Aorta (tissue), 5 donors: ENCODE measurements around the gene BMP6. TPM values are rescaled to one million over a fixed set of nuclear protein-coding genes. Genes with fewer than 3 reads are reported as not detected.
A peak's percentile ranks its signal among the peaks of the same experiment; 100 is the strongest.

Experiments
- ATAC-seq: fragments of 200-7000 bp; cut with Tn5 transposase; one replicate; pipeline ENCODE4 v1.9.1; 2022; ENCODE audit warnings: moderate library complexity; ENCODE audit not compliant: low FRiP score
- DNase-seq, 2 donors: peaks; one replicate each; pipeline ENCODE4 v3.0.0-alpha.2; 2020
- H3K27ac ChIP-seq, 2 donors: one replicate each; pipeline ENCODE4 v1.5.1; 2013; ENCODE audit warnings: low read length in 2 of 2, mild to moderate bottlenecking in 2 of 2, moderate library complexity in 2 of 2, control low read depth in 1 of 2, inconsistent platforms in 1 of 2, low read depth in 1 of 2
- H3K27me3 ChIP-seq, 2 donors: one replicate each; pipeline ENCODE4 v1.6.1; 2013; ENCODE audit warnings: control low read depth in 1 of 2, low read length in 1 of 2, mild to moderate bottlenecking in 1 of 2, moderate library complexity in 1 of 2; ENCODE audit not compliant: insufficient read depth in 2 of 2, control insufficient read depth in 1 of 2
- H3K36me3 ChIP-seq, 2 donors: one replicate each; pipeline ENCODE4 v1.6.1; 2013; ENCODE audit warnings: control low read depth in 1 of 2, low read length in 1 of 2, mild to moderate bottlenecking in 1 of 2; ENCODE audit not compliant: insufficient read depth in 2 of 2, control insufficient read depth in 1 of 2
- H3K4me1 ChIP-seq, 2 donors: one replicate each; pipeline ENCODE4 v1.6.1; 2013; ENCODE audit warnings: low read length in 2 of 2, control low read depth in 1 of 2, mild to moderate bottlenecking in 1 of 2, moderate library complexity in 1 of 2; ENCODE audit not compliant: insufficient read depth in 2 of 2, control insufficient read depth in 1 of 2
- H3K4me3 ChIP-seq, 2 donors: one replicate each; pipeline ENCODE4 v1.5.1; 2013; ENCODE audit warnings: low read length in 2 of 2, control low read depth in 1 of 2, mild to moderate bottlenecking in 1 of 2
- H3K9me3 ChIP-seq: one replicate; pipeline ENCODE4 v1.6.1; 2013; ENCODE audit warnings: mild to moderate bottlenecking, low read length; ENCODE audit not compliant: control insufficient read depth
- WGBS, 2 donors: extraction: QIAGEN DNeasy Blood & Tissue Kit; methylation state at CpG; one replicate each; pipeline ENCODE4 v1.1.7; 2013; 5-methylcytosine and 5-hydroxymethylcytosine counted together
- intact Hi-C, 2 donors: fragments of 100-400 bp; cut with DNase I; formaldehyde crosslinking; loops; one replicate each; pipeline versions ENCODE4 v1.14.2 to v1.15.0; 2022
- polyA plus RNA-seq, 2 donors: library from polyadenylated mRNA; stranded (reverse); fragments of 200-250 nt; gene quantifications; one replicate each; pipeline ENCODE4 v1.2.3, GENCODE V29; 2013
- total RNA-seq, 2 donors: library from RNA; stranded (reverse); fragmentation: NEBNext Ultra II Directional; extraction: Animal tissue kit (Norgen Biotek cat#: 25700); gene quantifications; one replicate each; pipeline ENCODE4 v1.2.1, GENCODE V29; 2021
- donor health status: healthy with polysubstance abuse.
- donor health status: Bipolar disorder and iron deficiency.
- donor health status: DM: no; HTN: no; CAD: no.
- donor health status: DM: no; HTN: no; CAD: no.
- donor health status: DM: yes; HTN: yes; CAD: no.

BMP6 gene
- total and polyA plus RNA-seq, 4 donors, result 1.2 to 5.2 (median 4.0) TPM

DNA sequence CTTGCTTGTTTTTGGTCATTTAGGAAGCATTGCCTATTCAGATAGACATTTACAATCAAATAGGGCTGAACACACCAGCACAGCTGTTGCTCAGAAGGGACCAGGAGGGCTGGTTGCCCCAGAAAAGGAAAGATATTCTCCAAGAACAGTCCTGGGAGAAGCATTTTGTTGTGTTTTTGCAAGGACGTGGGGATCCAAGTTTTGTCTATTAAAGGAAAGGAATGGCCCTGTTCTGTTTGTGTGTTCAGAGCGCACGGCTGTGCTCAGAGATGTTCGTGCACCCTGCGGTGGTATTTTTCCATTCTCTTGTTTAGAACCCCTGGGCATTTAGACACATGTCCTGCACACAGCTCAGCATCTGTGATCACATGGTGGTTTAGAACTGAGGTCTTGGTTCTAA, 102.2 kb downstream of the BMP6 start:
- H3K4me1 ChIP-seq, result no peaks in the 10 kb centered on the region
- H3K9me3 ChIP-seq, result peaks cover 2% of the 10 kb centered on the region
- DNase-seq (no peak), ATAC-seq (no peak)
- no peaks in the 10 kb centered on the region for H3K27me3 ChIP-seq
- 43 to 47% methylated on average over 5 of the region's 5 CpGs for WGBS, 2 donors
- no peak overlapping the region for H3K27ac ChIP-seq
- H3K4me3 ChIP-seq, result no peak overlapping the region
- no peaks in the 10 kb centered on the region for H3K36me3 ChIP-seq
- intact Hi-C loops, result no loop called here

DNA sequence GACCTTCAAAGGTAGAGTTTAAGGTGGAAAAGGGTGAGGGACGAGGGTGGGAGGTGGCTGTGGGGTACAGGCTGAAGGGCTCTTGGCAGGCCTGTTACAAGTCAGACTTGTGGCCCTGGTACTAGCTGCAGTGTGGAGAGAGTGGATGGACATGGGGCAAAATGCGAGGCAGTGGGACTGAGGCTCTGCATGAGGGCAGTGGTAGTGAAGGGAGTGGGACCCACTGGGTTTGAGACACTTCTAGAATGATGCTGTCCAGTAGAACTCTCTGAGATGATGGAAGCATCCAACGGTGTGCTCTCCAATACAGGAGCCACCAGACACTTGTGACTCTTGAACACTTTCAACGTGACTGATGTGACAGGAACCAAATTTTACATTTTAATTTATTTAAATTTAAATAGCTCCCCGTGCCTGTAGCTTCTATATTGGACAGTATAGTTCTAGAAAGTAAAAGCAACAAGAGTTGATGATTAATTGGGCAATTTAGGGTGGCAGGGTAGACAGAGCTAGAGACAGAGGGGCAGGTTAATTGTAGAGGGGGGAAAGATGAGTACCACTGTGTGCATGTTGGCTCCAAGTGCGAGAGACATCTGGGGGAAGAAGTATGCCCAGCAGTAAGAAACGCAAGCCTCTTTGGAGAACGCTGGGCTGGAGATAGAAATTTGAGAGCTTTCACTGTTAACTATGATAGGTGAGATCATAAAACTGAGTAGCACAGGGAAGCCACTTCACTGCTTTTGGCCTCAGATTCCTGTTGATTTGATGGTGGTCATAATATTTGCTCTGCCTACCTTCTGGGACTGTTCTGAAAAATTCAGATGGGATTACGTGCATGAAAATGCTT, 107.2 kb downstream of the BMP6 start:
- WGBS, 2 donors, result 79 to 80% methylated on average over 9 of the region's 9 CpGs
- Histone ChIP-seq H3K4me1 (no peaks in the 10 kb centered on the region), H3K4me3 (no peak overlapping the region), H3K27me3 (no peaks in the 10 kb centered on the region), H3K9me3 (no peaks in the 10 kb centered on the region), H3K36me3 (no peaks in the 10 kb centered on the region), H3K27ac (no peak overlapping the region)
- ATAC-seq (no peak), DNase-seq (no peak)
- intact Hi-C loops, result no loop called here

DNA sequence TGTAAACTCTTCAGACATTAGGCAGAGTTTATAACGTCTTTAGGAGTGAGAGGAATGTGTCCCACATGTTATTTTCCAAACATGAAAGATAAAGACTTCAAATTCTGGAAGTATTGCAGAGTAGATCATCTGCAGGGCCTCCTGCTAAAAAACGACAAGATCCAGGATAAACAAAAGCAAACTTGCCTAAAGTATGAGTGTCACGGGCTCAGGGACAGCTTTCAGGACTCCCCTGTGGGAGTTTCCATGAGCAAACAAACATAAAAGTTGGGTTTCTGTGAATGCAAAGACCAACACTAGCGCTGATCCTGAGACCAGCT, 107.8 kb downstream of the BMP6 start:
- H3K9me3 ChIP-seq, result no peaks in the 10 kb centered on the region
- H3K4me3 ChIP-seq, result no peak overlapping the region
- no peak for ATAC-seq
- 30 to 34% methylated on average over 4 of the region's 4 CpGs for WGBS, 2 donors
- no peak overlapping the region for H3K27ac ChIP-seq
- intact Hi-C loops, result no loop called here
- no peaks in the 10 kb centered on the region for H3K27me3 ChIP-seq
- no peaks in the 10 kb centered on the region for H3K36me3 ChIP-seq
- no peak for DNase-seq
- H3K4me1 ChIP-seq, result no peaks in the 10 kb centered on the region

DNA sequence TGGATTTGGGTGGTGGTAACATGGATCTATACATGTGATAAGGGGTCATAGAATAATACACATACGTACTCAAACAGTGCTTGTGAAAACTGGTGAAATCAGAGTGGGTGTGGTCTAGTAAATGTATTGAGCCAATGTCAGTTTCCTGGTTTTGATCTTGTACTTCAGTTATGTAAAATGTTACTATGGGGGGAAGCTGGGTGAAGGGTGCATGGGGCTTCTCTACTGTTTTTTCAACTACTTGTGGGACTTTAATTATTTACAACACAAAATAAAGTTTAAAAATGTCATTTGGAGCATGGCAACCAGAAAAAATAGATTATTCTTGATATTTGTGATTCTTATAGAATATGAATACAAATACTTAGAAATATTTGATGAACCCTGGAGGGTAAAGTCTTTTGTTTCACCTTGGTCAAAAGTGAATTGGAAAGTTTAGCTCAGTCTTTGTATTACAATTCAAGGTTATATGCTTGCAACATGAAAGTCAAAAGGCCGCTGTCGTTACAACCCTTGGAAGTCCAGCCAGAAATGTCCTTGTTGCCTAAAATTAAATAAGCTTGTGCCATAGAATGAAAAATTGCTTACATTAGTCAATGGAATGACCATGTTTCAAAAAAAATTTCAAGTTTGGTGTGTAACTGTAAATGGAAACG, 110.6 kb downstream of the BMP6 start:
- H3K27ac ChIP-seq, result no peak overlapping the region
- H3K4me1 ChIP-seq, result no peaks in the 10 kb centered on the region
- ATAC-seq (no peak), DNase-seq (no peak)
- H3K36me3 ChIP-seq, result no peaks in the 10 kb centered on the region
- WGBS, 2 donors, result 89 to 93% methylated on average over 4 of the region's 4 CpGs
- intact Hi-C loops, result no loop called here
- no peaks in the 10 kb centered on the region for H3K9me3 ChIP-seq
- H3K4me3 ChIP-seq, result no peak overlapping the region
- no peaks in the 10 kb centered on the region for H3K27me3 ChIP-seq

DNA sequence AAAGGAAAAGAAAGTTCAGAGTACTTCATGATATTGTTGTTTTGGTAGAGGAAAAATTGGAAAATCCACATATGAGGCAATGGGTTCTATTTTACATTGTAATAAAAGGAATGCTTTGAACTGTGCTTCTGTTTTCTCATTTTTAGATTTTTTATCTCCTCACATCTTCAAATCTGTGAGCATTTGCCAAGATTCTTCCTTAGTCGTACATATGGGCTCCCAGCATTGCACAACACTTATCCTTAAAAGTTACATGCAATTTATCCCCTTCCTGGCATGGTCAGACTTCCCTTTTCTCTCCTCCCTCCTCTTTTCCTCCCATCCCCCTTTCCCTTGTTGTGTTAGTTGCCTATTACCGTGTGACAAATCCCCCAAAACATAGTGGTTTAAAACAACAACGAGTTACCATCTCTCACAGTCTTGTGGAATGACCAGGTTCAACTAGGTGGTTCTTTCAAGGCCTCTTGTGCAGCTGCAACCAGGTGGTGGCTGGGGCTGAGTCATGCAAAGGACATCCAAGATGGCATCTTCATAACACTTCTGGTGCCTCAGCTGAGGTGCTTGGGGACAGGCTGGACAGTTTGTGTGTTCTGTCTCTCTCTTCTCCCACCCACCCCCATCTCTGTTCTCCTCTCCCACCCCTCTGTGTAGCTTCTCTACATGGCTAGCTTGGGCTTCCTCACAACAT, 116.0 kb downstream of the BMP6 start:
- Histone ChIP-seq H3K4me1 (no peaks in the 10 kb centered on the region), H3K27ac (no peak overlapping the region), H3K9me3 (peaks cover 2% of the 10 kb centered on the region), H3K4me3 (no peak overlapping the region), H3K36me3 (no peaks in the 10 kb centered on the region), H3K27me3 (no peaks in the 10 kb centered on the region)
- DNase-seq, result no peak
- ATAC-seq, result no peak
- intact Hi-C loops, result no loop called here
- 81 to 84% methylated on average over 3 of the region's 3 CpGs for WGBS, 2 donors

DNA sequence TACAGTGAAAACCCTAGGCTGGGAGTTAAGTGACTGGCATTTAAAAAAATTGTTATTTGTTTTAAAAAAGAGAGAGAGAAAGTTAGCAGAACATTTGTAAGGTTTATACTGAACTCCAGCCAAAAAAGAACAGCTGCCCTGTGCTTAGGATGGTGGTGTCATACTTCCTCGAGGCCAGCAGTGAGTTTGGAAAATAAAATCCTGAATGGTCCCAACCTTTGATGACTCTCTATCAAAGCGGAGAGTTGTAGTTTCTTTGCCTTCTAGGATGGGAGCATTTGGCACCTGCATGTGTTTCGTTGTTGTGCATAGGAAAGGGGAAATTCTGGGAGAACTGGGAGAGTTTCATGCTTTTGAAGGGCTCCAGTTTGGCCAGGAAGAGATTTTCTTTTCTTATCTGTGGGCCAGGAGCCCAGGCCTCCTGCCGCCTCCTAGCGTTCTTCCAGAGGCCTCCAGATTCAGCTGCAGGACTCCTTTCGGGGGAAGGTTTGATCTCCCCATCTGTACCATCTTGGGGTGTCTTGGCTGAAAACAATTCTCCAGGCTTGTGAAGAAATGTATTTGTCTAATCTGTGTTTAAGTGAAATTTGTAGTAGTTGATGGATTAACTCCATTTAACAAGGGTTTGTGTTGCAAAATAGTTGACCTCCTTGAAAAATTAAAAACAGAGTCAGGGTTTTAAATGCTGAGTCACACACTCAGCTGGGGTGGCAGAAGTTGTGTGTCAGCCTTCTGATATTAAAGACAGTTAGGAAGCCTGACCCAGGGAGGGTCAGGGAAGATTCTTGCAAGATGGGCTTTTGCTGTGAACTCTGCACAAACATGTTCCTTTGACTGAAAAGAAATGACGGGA, 121.3 kb downstream of the BMP6 start:
- H3K4me1 ChIP-seq, result peaks cover 0 to 2% of the 10 kb centered on the region in 2 donors
- WGBS, 2 donors, result 15 to 17% methylated on average over 7 of the region's 7 CpGs
- H3K36me3 ChIP-seq, result no peaks in the 10 kb centered on the region
- peak overlapping the region in 1 of 2 donors; percentile 36 for H3K27ac ChIP-seq
- no peak overlapping the region for H3K4me3 ChIP-seq
- peaks cover 2% of the 10 kb centered on the region for H3K9me3 ChIP-seq
- ATAC-seq (peak; percentile 67), DNase-seq (no peak)
- H3K27me3 ChIP-seq, result no peaks in the 10 kb centered on the region
- intact Hi-C loops, result no loop called here

DNA sequence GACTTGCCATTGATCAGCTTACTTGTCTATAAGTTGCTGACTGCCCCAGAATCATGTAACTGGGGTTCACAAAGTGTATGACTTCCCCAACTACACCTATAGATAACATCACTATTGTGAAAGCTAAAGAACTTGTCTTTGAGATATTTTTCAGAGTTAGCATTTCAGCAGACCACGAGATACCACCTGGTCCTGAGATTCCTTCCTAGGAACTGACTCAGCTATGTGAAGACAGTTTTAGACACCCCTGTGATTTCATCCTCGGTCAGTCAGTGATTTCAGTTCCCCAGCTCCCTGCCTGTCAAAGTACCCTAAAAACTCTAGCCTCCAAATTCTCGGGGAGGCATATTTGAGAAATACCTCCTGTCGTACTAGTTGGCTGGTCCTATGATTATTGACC, 122.3 kb downstream of the BMP6 start:
- ATAC-seq (no peak), DNase-seq (no peak)
- H3K4me3 ChIP-seq, result no peak overlapping the region
- peaks cover 0 to 2% of the 10 kb centered on the region in 2 donors for H3K4me1 ChIP-seq
- H3K27me3 ChIP-seq, result no peaks in the 10 kb centered on the region
- peaks cover 4% of the 10 kb centered on the region for H3K9me3 ChIP-seq
- no peak overlapping the region for H3K27ac ChIP-seq
- 94 to 95% methylated on average over 4 of the region's 4 CpGs for WGBS, 2 donors
- H3K36me3 ChIP-seq, result no peaks in the 10 kb centered on the region
- intact Hi-C loops, result no loop called here

DNA sequence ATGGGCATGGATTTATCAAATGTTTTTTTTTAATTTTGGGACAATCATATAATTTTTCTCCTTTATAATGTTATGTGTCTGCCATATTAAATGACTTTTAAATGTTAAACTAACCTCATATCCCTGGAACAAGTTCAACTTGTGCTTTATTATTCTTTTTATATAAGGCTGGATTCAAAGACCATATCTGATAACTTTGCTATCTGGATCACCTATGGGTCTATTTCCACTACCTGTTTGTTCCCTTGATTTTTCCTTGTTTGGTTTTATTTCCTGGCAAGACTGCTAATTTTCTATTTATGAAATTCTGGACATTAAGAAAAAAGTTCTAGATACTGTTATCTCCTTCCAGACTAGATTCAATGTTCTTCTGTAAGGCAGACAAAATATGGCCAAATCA, 125.9 kb downstream of the BMP6 start:
- no peaks in the 10 kb centered on the region for H3K27me3 ChIP-seq
- peaks cover 4% of the 10 kb centered on the region for H3K9me3 ChIP-seq
- intact Hi-C loops, result no loop called here
- H3K4me1 ChIP-seq, result peaks cover 0 to 2% of the 10 kb centered on the region in 2 donors
- no peak overlapping the region for H3K4me3 ChIP-seq
- DNase-seq, result no peak
- H3K27ac ChIP-seq, result no peak overlapping the region
- no peak for ATAC-seq
- no peaks in the 10 kb centered on the region for H3K36me3 ChIP-seq
